ENCODE measurements around the gene MCM8.
"Not testable (repeated sequence)": the region's sequence is repeated elsewhere in the genome, so short reads cannot be mapped to it uniquely, and the experiment has no call there.

Gene MCM8

DNA sequence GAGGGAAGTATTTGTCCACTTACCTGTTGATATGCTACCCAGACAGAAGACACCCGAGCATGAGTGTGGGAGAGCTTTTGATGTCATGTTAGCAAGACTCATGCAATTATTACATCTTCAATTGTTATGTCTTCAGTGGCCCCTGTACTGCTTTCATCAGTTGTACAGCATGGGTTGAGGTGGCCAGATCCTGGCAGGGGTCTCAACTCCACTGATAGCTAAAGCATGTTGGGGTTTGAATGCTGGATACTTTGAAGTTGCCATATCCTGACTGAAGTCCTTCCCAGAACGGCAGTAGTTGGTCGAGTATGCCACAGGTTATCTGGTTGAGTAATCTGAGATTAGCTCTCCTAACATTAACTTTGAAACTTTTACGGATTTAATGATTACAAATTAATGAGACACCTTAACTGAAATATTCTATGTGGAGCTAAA is 56.7 kb downstream of the MCM8 start:
- no peak for DNase-seq (ENCODE audit: low read depth)

GRCh38 chr20:6007529-6008103 is 57.2 kb downstream of the MCM8 start:
- DNase-seq (ENCODE audit: low read depth) = no peak

GRCh38 chr20:6008254-6008653 is 57.8 kb downstream of the MCM8 start:
- peak; percentile 88 for DNase-seq (ENCODE audit: low read depth)

- DNase-seq (ENCODE audit: low read depth) = no peak
Measured at GRCh38 chr20:6012179-6012578, 61.7 kb downstream of the MCM8 start.

- DNase-seq (ENCODE audit: low read depth) = no peak
Measured at GRCh38 chr20:6014017-6014416, 63.6 kb downstream of the MCM8 start.

GRCh38 chr20:6014957-6015356 is 64.5 kb downstream of the MCM8 start:
- no peak for DNase-seq (ENCODE audit: low read depth)

- DNase-seq (ENCODE audit: low read depth) = no peak
Measured at GRCh38 chr20:6017467-6017866, 67.0 kb downstream of the MCM8 start.

- no peak for DNase-seq (ENCODE audit: low read depth)
Measured at GRCh38 chr20:6017880-6018279, 67.4 kb downstream of the MCM8 start.

- no peak for DNase-seq (ENCODE audit: low read depth)
Measured at GRCh38 chr20:6024768-6025167, 74.3 kb downstream of the MCM8 start.

GRCh38 chr20:6026051-6026450 is 75.6 kb downstream of the MCM8 start:
- no peak for DNase-seq (ENCODE audit: low read depth)

GRCh38 chr20:6028818-6029217 is 78.4 kb downstream of the MCM8 start:
- no peak for DNase-seq (ENCODE audit: low read depth)

- DNase-seq (ENCODE audit: low read depth) = no peak
Measured at GRCh38 chr20:6029538-6029937, 79.1 kb downstream of the MCM8 start.

GRCh38 chr20:6030453-6031080 is 80.1 kb downstream of the MCM8 start:
- no peak for DNase-seq (ENCODE audit: low read depth)

DNA sequence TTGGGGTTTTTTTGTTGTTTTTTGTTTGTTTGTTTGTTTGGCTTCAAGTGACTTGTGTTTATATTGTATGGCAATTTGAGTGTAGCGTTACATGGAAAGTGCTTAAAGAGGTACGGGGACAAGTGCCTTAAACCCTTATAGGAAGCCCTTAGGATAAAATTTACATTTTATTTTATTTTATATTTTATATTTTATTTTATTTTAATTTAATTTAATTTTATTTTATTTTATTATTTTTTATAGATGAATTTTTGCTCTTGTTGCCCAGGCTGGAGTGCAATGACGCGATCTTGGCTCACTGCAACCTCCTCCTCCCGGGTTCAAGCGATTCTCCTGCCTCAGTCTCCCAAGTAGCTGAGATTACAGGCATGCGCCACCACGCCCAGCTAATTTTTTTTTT is 82.5 kb downstream of the MCM8 start:
- DNase-seq (ENCODE audit: low read depth) = not testable (repeated sequence)

DNA sequence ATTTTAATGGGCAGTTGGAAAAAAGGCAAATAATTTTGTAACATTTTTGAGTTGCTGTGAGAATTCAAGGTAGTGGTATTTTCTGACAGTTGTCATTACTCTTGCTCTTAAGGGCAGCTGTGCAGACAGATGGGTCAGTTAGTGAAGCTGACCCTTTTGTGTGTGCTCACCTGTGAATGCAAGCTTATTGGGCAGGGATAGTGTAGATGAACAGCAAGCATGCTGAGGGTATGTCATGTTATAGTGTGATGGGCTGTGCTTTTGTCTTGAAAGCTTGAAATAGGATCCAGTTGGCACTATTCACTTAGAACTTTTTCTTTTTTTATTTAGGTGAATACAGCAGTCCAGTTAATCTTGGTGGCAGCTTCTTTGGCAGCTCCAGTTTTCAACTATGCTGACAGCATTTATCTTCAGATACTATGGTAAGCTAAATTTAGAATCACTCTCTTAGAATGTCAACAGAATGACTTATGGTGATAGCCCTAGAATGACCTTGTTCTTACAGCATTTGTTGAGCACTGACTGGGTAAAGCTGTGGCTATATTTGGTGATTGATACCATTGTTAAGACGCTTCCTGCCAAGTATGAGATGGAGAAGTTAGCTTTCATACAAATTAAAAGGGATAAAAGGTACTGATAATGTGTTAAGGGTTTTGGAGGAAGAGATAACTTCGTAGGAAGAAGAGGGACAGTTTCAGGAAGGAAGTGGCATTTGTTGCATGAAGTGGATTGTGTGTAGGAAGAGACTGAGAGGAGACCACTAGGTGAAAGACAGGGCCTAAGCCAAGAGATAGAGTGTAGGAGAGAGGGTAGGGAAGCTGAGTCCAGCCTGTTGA is 83.9 kb downstream of the MCM8 start:
- peak; percentile 3 for DNase-seq (ENCODE audit: low read depth)

- DNase-seq (ENCODE audit: low read depth) = no peak
Measured at GRCh38 chr20:6036213-6036612, 85.8 kb downstream of the MCM8 start.

GRCh38 chr20:6037082-6037481 is 86.6 kb downstream of the MCM8 start:
- DNase-seq (ENCODE audit: low read depth) = no peak

DNA sequence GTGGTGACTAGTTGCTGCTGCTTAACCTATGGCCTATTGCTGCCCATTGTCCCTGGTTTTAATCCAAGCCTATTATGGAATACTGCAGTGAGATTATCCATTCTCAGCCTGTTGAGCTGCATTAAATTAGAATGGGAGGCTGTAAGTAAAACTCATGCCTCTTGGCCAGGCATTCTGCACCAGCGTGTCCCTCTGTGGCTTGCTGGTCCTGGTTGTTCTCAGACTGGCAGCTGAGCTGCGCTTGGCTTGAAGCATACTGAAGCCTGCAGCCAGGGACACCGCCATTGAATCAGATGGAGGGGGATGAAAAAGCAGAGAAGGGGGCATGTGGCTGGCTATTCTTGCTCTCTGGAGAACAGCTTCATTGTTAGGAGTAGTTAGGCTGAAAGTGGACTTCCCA is 87.8 kb downstream of the MCM8 start:
- no peak for DNase-seq (ENCODE audit: low read depth)

GRCh38 chr20:6039766-6040165 is 89.3 kb downstream of the MCM8 start:
- DNase-seq (ENCODE audit: low read depth) = no peak

- no peak for DNase-seq (ENCODE audit: low read depth)
Measured at GRCh38 chr20:6040540-6040939, 90.1 kb downstream of the MCM8 start.

GRCh38 chr20:6040958-6041807 is 90.7 kb downstream of the MCM8 start:
- no peak for DNase-seq (ENCODE audit: low read depth)

DNA sequence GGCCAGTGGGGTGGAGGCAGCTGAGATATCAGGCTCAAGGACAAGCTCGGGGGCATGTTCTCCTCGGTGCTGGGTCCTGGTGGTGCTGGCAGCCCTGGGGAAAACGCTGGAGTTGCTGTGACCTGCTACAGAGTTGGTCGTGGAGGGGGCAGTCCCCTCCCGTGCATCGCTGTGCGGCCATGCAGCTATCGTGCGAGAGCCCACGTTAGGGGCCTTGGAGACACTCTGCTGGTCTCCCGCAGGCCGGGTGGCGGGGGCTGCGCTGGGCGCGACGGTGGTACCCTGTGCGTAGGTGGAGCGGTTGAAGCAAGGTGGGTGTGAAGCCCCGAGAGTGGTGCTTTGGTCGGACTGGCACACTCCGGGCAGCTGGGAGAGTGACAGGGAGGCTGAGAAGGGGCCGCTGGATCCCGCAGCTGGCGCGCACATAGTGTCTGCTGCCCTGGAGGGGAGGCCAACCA is 91.4 kb downstream of the MCM8 start:
- DNase-seq (ENCODE audit: low read depth) = no peak
